NCI-H1048 (cell line): Measurements from ENCODE around the gene EFCAB8.

Source experiments
- DNase-seq: peaks from one replicate; lab custom pipeline; 2025; lab: John Stamatoyannopoulos, UW

EFCAB8 gene

DNA sequence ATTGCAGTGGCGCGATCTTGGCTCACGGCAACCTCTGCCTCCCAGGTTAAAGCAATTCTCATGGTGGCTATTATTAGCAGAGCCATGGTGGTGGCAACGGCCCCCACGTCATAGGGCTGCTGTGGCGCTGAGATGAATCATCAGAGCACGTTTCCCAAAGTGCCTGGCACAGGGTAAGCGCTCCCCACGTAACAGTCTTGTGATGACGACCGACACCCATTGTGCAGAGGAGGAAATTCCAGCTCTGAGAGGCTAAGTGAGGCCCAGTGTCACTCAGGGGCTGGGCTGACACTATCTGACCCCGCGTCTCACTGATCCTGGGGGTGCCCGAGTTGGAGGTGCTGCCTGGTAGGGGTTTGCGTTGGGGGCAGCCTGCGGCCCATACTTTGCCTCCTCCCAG lies 129.3 kb downstream of the EFCAB8 start:
- no peak for DNase-seq

- DNase-seq = no peak
These were observed 131.0 kb downstream of the EFCAB8 start for GRCh38 chr20:32989507-32990283.

GRCh38 chr20:32990426-32990825 lies 131.7 kb downstream of the EFCAB8 start:
- no peak for DNase-seq

GRCh38 chr20:32991383-32991782 lies 132.7 kb downstream of the EFCAB8 start:
- no peak for DNase-seq

- no peak for DNase-seq
These were observed 133.3 kb downstream of the EFCAB8 start for GRCh38 chr20:32991792-32992641.

GRCh38 chr20:32993496-32994050 lies 134.8 kb downstream of the EFCAB8 start:
- no peak for DNase-seq

- no peak for DNase-seq
These were observed 137.1 kb downstream of the EFCAB8 start for GRCh38 chr20:32995802-32996201.

DNA sequence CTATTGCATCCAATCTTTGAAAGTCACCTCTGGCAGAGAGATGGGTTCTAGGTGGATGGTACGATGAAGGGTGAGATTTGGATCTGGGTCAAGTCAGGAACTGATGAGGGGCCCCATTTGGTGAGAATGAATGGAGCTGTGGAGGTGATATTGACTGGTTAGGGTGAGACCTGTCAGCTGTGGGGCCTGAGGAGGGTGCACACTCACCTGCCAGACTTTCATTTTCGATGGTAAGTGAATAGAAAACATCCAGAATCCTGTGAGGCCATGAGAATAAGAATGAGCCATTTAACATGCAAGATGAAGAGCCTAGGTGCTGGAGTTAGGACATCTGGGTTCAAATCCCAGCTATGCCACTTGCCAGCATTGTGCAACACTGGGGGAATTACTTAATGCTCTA lies 138.7 kb downstream of the EFCAB8 start:
- DNase-seq = no peak

DNA sequence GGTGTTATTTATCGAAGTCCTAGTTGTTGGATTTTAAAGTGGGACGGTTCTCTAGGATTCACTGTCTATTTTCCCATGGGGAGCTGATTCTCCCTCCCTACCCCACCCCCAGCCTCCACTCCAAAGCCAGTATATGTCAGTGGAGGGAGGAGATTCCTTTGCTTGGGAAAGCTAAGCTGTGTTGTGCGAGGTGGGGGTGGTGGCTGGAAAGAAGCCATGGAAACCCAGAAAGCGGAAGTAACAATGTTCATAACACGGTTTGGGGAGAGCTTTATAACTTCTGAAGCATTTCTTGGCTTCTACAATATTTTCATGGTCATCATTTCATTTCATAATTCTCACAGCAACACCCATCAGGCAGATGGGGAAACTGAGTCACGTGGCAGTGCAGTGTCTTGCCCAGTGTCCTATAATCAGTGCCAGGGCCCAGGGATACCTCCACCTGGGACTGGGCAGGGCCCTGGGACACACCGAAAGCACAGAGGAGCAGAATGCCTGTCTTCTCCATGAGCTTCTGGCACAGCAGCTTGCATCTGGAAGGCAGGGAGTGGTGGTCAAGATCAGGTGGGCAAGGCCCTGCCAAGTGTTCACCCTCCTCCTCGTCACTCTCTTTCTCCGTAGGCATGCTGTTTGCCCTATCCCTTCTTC lies 141.0 kb downstream of the EFCAB8 start:
- DNase-seq = no peak

DNA sequence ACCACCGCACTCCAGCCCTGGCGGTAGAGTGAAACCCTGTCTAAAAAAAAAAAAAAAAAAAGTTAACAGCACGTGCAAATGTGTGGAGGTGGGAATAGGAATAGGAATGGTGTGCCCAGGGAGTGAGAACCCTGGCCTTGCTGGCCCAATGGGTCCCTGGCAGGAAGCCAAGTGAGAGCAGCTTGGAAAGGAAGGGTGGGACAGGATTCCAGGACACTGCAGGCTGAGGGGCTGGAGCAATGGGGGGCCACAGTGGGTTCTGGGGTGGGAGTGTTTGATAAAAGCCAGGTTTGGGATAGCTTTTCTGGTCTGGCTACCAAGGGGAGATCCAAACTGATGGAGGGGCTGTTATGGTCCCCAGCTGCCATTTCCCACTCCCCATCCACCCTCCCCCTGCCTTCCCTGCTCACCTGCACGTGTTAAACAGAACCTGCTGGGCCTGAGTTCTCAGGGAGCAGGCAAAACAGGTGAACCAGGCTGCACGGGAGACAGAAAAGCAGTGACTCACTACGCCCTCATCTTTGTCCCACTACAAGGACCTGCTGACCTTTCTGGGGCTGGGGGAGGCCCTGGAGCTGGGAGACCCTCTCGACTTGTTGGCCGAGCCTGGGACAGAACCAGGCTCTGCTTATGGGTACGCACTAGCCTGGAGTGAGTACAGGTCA lies 142.2 kb downstream of the EFCAB8 start:
- no peak for DNase-seq

GRCh38 chr20:33002087-33002808 lies 143.5 kb downstream of the EFCAB8 start:
- no peak for DNase-seq

- no peak for DNase-seq
These were observed 145.5 kb downstream of the EFCAB8 start, which contains the start of gene SUN5 for GRCh38 chr20:33004141-33004751. Gene SUN5 (minus strand): TSS chr20:33004433. CDS start chr20:33004340, 93 bp downstream.

- no peak for DNase-seq
These were observed 146.4 kb downstream of the EFCAB8 start for GRCh38 chr20:33005132-33005566.

DNA sequence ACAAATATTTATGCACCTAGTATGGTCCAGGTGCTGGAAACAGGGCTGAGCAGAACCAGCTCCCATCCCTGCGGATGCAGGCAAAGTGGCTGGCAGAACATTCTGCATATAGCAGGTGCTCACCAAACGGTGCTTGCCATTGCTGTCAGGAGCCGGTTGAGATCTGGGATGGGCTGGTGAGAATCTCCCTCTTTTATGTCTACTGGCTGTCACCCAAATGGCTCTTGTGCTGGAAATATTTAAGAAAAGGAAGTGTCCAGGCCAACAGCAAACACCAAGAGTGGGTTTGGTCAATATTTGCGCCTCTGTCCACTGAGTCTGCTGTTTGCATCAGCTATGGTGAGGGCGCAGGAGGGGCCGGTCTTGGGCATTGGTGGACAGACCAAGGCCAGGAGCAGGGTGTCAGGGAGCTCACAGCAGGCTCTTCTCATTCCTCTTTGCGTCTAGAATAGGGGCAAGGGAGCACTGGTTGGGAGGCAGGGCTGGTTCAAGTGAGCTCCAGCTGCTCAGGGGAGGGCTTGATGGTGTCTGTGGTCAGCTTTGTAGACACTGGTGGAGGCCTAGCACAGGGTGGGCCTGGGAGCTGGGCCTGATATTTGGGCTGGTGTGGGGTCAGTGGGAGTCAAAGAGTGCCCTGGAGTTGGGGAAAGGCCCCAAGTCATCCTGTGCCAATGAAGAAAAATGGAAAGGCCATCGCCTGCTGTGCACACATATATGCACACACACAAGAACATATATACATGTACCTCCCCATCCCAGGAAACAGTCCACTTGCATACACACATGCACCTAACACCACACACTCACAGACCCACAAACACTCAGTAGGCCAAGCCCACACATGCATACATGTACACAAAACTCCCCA lies 147.4 kb downstream of the EFCAB8 start:
- no peak for DNase-seq

DNA sequence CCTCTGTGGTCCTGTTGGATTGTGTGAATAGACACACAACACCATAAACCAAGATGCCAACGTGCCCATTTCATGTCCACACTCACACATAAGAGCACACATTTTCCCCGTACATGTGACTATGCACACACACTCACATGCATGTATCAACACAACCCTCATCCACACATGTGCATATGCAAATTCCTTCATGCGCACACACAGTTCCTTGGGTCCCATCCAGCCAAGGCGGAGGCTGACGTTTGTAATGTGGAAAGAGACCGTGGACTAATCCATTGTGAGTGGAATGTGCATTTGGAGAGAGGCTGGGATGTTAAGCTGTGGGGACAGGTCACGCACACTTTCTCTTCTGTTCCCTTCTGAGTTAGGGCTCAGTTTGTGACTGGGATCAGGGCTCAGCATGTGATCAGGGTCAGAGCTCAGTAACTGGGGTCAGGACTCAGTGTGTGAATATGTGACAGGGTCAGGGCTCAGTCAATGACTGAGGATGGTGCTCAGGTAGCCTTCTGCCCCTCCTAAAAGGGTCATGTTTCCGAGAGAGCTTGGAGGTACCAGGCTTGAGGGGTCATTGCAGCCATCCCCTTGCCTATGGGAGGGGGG lies 148.2 kb downstream of the EFCAB8 start:
- DNase-seq = no peak

DNA sequence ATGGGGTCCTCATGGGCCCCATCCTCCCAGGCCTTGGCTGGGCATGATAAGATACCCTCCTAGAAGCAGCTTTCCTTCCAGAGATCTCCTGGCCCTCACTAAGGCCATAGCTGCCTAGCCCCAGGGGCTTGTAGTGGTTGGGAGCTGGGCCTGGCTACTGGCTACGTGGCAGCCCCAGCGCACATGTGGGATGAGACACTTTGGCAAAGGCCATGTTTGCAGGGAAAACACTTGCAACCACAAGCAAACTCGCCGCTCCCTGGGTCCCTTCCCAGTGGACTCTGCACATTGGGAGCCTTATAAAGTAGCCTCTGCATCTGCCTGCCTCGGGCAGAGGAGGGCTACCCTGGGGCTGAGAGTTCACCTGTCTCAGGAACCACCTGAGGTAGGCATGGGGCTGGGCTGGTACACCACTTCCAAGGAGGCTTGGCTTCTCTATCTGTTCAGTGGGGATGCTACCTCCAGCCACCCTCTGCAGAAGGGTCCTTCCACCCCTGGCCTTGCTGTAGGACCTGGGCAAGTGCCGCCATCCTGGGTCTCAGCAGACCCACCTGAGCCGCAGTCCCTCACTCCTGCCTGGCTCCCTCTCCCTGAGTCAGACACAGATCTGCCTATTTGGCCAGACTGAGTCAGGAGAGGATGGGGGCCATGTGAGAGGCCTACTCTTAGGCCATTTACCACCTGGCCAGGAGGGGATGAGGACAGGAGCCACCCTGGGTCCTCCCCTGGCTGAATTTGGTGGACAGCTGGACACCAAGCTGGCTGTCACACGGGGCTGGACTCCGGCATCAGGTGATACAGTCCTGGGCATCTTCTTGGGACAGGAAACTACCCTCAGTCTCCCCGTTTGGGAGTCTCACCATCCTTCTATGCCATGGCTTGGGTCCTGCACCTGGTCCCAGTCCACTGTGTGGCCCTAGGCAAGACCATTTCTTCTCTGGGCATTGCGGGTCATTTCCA lies 148.9 kb downstream of the EFCAB8 start, which contains the start of gene BPIFB2:
Gene BPIFB2, plus strand, starts transcription at position 329 of the 960 bp plus-strand sequence. CDS start 871 bp downstream, outside the sequence.
- DNase-seq = no peak

DNA sequence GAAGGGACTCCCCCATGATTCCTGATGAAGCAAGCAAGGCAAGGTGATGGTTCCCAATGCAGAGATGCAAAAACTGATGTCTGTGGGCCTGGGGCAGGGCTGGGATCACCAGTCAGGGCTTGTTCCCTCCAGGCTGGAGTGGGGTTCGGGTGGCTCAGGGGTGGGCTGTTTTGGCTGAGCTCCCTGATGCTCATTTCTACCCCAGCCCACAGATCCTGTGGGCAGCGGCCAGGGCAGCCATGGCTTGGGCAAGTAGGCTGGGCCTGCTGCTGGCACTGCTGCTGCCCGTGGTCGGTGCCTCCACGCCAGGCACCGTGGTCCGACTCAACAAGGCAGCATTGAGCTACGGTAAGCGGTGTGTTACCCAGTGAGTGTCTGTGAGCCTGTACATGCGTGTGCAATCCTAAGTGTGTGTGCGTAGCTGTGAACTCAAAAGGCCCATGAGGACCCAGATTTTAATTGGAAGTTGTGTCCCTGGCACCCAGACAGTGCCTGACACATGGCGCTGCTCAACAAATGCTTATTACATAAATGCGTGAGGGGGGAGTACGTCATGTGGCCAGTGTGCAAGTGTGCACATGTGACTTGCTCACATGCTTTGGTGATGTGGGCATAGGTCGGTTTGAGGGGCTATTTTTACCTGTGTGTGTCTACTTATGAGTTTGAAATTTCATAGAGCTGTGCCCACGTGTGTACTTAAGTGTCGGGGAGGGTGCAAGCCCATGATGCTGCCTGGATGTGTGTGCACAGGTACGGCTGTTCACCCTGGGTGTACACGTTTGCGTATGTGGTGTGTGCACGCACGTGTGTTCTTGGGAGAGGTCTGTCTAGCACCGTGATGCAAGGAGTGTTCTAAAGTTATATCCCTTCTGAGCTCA lies 149.9 kb downstream of the EFCAB8 start:
- no peak for DNase-seq
